DMS53 treated with DMSO at 0.1 percent for 48 hours (cell line): Measurements from ENCODE around the gene LRRK2.
"Not testable (repeated sequence)": the region's sequence is repeated elsewhere in the genome, so short reads cannot be mapped to it uniquely, and the experiment has no call there.

ENCODE experiments used
- DNase-seq: peaks from one replicate; lab custom pipeline; 2025; ENCODE audit not compliant: unreplicated experiment; lab: John Stamatoyannopoulos, UW

LRRK2 gene

DNA sequence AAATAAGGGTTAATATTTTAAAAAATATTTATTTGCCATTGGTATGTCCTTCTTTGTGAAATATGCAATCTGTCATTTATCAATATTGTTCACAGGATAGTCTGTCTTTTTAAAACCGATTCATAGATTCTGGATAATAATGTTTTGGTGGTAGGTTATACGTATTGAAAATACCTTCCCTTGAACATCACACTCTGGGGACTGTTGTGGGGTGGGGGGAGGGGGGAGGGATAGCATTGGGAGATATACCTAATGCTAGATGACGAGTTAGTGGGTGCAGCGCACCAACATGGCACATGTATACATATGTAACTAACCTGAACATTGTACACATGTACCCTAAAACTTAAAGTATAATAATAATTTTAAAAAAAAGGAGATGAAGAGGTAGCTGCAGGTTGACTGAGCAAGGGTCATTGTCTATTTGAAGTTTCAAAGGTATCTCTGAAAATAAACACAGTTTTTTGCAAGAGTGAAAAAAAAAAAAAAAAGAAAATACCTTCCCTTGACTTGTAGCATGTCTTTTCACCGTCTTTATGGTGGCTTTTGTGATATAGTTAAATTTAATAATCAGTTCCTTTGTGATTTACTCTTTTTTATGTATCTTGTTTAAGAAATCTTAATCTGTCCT is 19.8 kb downstream of the LRRK2 start:
- not testable (repeated sequence) for DNase-seq

DNA sequence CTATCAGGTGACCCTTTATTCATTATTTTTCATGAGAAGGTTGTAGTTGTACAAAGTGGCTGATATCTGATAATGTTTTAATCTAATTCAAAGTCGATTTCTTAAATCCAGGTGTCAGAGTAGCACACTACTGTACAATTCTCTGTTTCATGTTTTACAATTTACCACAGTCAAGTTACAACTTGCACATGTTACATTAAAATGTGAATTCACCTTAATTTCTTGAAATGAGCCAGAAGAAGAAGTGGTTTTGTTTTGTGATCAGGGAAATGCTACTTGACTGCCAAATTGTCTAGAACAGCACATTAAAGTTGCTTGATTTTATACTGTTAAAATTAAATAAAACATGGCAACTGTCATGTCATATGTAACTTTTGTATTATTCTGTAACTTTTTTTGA is 23.2 kb downstream of the LRRK2 start:
- DNase-seq, result no peak

DNA sequence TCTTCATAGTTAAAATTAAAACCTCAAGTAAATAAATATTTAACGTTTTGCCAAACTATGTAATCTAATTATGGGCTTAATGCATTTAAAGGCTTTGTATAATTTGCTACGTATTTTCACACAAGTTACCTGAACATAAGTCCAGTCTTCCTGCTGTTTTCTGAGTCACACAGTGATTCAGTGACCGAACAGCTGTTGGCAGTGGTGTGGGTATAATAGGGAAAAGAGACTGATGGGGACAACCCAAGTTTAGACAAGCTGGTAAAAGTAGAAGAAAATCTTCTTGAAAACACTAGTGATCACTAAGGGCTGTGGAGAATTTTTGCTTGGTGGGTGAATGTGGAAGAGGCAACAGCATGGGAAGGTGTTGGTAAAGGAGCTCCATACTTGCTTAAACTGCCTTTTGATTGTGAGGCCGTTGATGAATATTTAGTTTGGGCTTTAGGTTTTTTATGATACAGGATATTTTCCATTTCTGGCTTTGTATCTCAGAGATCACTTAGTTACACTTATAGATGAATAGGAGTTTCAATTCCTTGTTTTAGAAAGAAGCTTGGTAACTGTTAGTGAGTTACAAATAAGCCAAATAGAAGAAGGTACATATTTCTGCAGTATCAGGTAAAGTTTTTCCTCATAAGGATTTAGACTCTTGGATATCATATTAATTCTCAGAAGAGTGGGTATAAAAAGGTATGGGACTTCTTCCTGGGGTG is 23.9 kb downstream of the LRRK2 start:
- no peak for DNase-seq

DNA sequence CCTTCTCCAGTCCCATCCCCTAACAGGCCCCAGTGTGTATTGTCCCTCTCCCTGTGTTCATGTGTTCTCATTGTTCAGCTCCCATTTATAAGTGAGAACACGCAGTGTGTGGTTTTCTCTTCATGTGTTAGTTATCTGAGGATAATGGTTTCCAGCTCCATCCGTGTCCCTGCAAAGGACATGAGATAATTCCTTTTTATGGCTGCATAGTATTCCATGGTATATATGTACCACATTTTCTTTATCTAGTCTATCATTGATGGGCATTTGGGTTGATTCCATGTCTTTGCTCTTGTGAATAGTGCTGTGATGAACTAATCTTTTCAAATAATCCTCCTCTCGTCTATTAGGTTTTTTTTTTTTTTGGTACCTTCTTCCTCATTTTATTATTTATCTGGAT is 25.9 kb downstream of the LRRK2 start:
- DNase-seq, result not testable (repeated sequence)

DNA sequence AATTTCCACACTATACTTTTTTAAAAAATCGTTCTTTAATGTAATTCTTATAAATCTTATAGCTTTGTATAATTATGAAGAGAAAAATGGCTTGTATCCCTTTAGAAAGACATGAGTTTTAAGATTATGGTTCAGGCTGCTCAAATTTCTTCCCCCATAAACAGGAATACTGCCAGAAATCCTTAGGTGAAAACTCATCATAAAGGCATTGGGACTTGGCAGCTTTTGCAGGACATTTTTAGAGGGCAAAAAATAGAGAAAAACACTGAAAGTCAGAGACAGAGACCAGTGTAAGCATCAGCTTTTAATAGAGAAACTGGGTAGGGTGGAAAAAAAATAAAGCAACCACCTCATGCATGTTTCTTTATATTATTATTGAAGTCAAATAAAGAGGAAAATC is 29.1 kb downstream of the LRRK2 start:
- no peak for DNase-seq

- no peak for DNase-seq
Measured at GRCh38 chr12:40254455-40255085, 29.8 kb downstream of the LRRK2 start.

DNA sequence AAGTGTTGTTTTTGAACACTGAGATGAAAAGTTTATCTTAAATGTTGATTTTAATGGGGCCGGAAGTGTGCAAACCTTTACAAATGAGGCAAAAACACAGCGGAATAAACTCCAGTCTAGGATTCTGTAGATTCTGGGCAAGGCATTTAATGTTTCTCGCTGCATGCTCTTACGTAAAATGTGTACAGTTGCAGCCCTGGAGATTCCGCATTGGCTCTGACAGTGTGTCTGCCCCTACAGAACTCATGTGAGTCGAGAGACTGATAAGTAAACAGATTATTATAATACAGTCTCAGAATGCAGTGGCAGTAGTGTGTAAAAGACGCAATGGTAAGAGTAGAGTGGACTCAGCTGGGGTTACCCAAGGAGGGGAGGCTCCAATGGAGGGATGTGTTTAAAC is 33.6 kb downstream of the LRRK2 start:
- DNase-seq, result no peak

DNA sequence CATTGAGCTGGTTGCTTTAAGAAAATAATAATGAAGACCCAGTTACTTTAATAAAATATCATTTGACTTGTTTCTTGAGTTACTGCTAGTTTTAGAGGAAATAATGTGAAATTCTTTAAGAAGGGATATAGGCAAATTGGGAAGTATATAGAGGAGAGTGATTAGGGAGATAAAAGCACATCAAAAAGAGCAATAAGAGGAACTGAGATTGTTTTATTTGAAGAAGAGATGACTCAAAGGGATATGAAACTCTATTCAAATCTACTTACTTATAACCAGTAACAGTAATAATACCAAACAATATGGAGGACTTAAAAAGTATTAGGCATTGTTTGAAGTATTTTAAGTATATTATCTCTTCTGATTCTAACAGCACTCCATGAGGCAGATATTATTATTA is 37.1 kb downstream of the LRRK2 start:
- DNase-seq, result no peak

DNA sequence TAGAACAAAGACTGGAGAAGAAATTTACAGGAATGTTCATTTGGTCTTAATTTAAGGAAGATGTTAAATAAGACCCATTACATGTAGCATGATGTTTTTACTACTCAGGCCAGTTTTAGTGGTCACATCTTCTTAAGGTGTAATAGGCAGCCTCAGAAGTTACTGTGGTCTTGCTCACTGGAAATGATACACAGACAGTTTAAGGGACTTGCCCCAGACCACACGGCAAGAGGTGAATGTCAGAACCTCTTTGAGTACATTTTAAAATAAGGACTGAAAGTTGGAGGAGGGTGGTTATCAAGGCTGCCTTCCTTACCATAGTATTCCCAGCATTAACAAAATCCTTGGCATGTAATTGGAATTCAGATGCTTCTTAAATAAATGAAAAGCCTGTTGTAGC is 37.9 kb downstream of the LRRK2 start:
- no peak for DNase-seq

GRCh38 chr12:40263616-40264409 is 39.0 kb downstream of the LRRK2 start:
- no peak for DNase-seq

DNA sequence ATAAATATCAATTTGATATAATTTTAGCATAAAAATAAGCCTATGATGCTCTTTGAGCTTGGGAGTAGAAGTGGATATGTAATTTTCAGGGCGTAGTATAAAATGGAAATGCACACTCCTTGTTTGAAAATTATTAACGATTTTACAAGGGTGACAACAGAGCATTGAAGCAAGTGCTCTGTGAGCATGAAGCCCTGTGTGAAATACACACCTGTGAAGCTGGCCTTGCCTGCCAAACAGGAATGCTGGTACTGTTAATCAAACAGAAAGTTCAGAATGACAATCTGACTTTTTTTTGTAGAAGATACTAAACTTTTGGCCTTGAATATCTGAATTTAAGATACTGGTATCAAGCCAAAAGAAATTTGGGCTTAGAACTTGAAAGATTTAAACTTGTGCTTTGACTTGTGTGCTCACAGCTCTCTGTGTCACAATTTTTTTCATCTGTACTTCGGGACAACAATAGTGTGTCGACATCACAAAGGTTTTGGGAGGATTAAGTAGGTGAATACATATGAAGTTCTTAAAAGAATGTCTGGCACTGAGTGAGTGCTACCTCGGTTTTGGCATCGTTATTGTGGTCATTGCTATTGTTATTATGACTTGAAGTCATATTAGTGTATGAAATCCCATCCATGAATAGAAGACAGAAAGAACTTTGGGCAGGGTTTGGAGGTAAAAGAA is 47.3 kb downstream of the LRRK2 start:
- DNase-seq, result no peak

GRCh38 chr12:40281791-40282364 is 57.1 kb downstream of the LRRK2 start:
- DNase-seq, result no peak

- DNase-seq, result no peak
Measured at GRCh38 chr12:40286583-40286982, 61.8 kb downstream of the LRRK2 start.

DNA sequence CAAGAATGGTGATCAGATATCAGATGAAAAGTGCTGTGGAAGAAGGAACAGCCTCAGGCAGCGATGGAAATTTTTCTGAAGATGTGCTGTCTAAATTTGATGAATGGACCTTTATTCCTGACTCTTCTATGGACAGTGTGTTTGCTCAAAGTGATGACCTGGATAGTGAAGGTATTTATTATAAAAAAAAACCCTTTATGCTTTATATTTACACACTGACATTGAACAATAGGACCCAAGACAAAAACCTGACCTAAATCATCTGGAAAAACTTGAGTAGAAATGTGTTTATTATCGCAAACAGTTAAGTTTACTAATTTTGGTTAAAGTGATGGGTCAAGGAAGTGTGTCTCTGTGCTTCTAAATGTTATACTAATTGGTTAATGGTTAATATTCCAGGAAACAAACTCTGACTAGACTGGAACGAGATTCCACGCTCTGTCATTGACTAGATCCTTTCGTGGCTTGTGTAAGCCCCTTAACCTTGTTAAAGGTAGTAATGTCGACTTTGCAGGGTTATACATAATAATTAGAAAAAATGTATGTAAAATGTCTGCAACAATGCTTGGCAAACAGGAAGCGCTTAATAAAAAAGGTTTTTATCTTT is 62.7 kb downstream of the LRRK2 start:
- DNase-seq, result no peak

DNA sequence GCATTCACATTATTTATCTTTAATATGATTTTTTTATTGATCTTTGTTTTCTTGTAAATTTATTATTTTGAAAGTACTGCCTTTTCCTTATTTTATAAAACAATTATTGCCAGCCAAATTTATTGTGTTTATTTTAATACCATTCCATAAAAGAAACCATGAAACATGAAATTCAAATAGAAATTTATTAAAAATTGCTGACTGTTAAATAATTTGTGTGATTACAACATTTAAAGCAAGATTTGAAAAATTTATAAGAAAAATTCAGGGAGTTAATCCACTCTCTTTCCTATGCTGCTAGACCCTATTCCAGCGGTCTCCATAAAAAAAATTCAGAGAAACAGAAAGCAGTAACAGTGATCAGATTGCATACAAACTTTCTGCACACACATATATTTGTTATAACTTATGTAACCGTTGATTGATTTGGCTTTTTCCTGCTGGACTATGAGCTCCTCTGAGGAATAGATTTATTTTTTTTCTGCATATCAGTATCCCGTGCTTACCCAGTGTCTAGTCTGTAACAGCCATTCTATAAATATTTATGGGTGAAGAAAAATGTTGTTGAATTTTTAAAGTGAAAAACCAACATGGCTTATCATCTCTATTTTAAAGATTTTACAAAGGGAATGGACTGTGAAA is 68.1 kb downstream of the LRRK2 start:
- no peak for DNase-seq

DNA sequence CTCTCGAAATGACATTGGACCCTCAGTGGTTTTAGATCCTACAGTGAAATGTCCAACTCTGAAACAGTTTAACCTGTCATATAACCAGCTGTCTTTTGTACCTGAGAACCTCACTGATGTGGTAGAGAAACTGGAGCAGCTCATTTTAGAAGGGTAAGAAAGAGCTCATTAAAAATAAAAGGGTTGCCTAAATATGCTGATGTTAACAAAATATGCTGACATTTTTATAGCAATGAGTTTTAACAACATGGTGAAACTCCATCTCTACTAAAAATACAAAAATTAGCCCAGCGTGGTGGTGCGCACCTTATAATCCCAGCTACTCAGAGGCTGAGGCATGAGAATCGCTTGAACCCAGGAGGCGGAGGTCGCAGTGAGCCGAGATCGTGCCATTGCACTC is 73.5 kb downstream of the LRRK2 start:
- no peak for DNase-seq

- DNase-seq, result no peak
Measured at GRCh38 chr12:40300490-40300889, 75.7 kb downstream of the LRRK2 start.

DNA sequence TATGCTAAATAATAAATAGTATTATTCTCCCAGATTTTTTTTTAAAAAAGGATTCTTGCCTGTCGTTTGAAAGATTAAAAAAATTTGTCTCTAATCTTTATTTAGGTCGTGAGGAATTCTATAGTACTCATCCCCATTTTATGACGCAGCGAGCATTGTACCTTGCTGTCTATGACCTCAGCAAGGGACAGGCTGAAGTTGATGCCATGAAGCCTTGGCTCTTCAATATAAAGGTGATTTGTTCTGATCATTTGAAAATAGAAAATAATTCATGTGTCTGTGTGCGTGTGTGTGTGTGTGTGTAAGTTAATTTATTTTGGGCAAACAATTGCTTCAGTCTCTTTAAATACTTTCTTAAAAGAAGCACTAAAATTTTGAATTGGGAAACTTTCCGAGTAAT is 84.2 kb downstream of the LRRK2 start:
- no peak for DNase-seq

- DNase-seq, result no peak
Measured at GRCh38 chr12:40310211-40310610, 85.4 kb downstream of the LRRK2 start.

- DNase-seq, result no peak
Measured at GRCh38 chr12:40312196-40312595, 87.4 kb downstream of the LRRK2 start.
